K562 (cell line): Measurements from ENCODE around the gene DGCR6. TPM values are rescaled to one million over a fixed set of nuclear protein-coding genes. Genes with fewer than 3 reads are reported as not detected.
"Not testable (repeated sequence)": the region's sequence is repeated elsewhere in the genome, so short reads cannot be mapped to it uniquely, and the experiment has no call there.

ENCODE experiments used
- ATAC-seq: fragments of 200-7000 bp; cut with Tn5 transposase; 3 replicates; pipeline ENCODE4 v1.9.1; 2020; ENCODE audit warnings: moderate library complexity
- BruUV-seq: library from RNA; stranded (reverse); fragments of 400-500 nt; replicated peaks from 2 replicates; lab custom pipeline; 2021; lab: Mats Ljungman, UMichigan
- CTCF ChIA-PET: fragments of 300-600 bp; formaldehyde crosslinking; extraction: SDS; loops from one replicate; lab custom pipeline; 2021; ENCODE audit warnings: low intra/inter-chr PET ratio; lab: Yijun Ruan, JAX
- POLR2A ChIA-PET: fragments of 300-600, 350-650 bp; sonication (Branson Sonifier 250); formaldehyde crosslinking; extraction: SDS; loops from one replicate; lab custom pipeline; 2021; ENCODE audit warnings: antibody characterized with exemption, inconsistent platforms; lab: Yijun Ruan, JAX
- DNase-seq, 4 experiments: peaks; one replicate each; pipeline versions ENCODE4 v3.0.0 to v3.0.0-alpha.2; 2011 to 2018; ENCODE audit warnings: low spot score in 3 of 4, mixed read lengths in 3 of 4; ENCODE audit errors: extremely low read depth in 1 of 4
- FAIRE-seq: peaks from 2 replicates; lab custom pipeline; 2011; peaks lifted over from hg19 to GRCh38; lab: Jason Lieb, UNC
- H2AFZ ChIP-seq: 2 replicates; pipeline ENCODE4 v1.6.0; 2011; ENCODE audit warnings: low read depth, low read length, control low read depth, inconsistent platforms
- H3K27ac ChIP-seq: fragments of 200-600 bp; 3 replicates; pipeline ENCODE4 v1.8.0; 2011; ENCODE audit warnings: low read depth, mild to moderate bottlenecking, control low read depth, inconsistent platforms, low read length, moderate library complexity, mixed read lengths; ENCODE audit errors: extremely low read depth
- H3K27me3 ChIP-seq, 2 experiments: fragments of 300-600 bp in 1 of 2; 2 replicates in 1 of 2; 3 replicates in 1 of 2; pipeline versions ENCODE4 v1.6.0 to v1.8.0; 2011; ENCODE audit warnings: inconsistent platforms in 2 of 2, low read length in 2 of 2, mild to moderate bottlenecking in 1 of 2, mixed read lengths in 1 of 2, moderate library complexity in 1 of 2; ENCODE audit not compliant: control insufficient read depth in 2 of 2, insufficient read depth in 2 of 2
- H3K36me3 ChIP-seq: fragments of 300-600 bp; 3 replicates; pipeline ENCODE4 v1.8.0; 2011; ENCODE audit warnings: mild to moderate bottlenecking, low read length, inconsistent platforms; ENCODE audit not compliant: control insufficient read depth, insufficient read depth
- H3K4me1 ChIP-seq, 2 experiments: fragments of 200-600 bp in 1 of 2; replicated peaks in 1 of 2; 2 replicates in 1 of 2; 3 replicates in 1 of 2; pipeline versions ENCODE4 v1.5.1 to v1.8.0; 2011; ENCODE audit warnings: inconsistent platforms in 2 of 2, low read length in 2 of 2, mild to moderate bottlenecking in 1 of 2, mixed read lengths in 1 of 2, moderate library complexity in 1 of 2; ENCODE audit not compliant: control insufficient read depth in 2 of 2, insufficient read depth in 2 of 2
- H3K4me2 ChIP-seq: 2 replicates; pipeline ENCODE4 v1.6.1; 2011; ENCODE audit warnings: low read length, control low read depth, inconsistent platforms, mixed read lengths; ENCODE audit not compliant: insufficient read depth
- H3K4me3 ChIP-seq: fragments of 200-600 bp; sonication (generic), shearing (Covaris generic); 2 replicates; pipeline ENCODE4 v1.5.1; 2016; ENCODE audit warnings: control low read depth, inconsistent platforms
- H3K79me2 ChIP-seq: fragments of 200-600 bp; 3 replicates; pipeline ENCODE4 v1.8.0; 2011; ENCODE audit warnings: low read length, inconsistent platforms; ENCODE audit not compliant: control insufficient read depth, insufficient read depth
- H3K9ac ChIP-seq, 2 experiments: 2 replicates each; pipeline versions ENCODE4 v1.6.0 to v1.6.1; 2011; ENCODE audit warnings: low read depth in 2 of 2, low read length in 2 of 2, control low read depth in 1 of 2, inconsistent platforms in 1 of 2, mild to moderate bottlenecking in 1 of 2, mixed read lengths in 1 of 2; ENCODE audit not compliant: insufficient read depth in 1 of 2
- H3K9me1 ChIP-seq: one replicate; pipeline ENCODE4 v1.6.0; 2011; ENCODE audit warnings: inconsistent platforms, mild to moderate bottlenecking, low read length, moderate library complexity; ENCODE audit not compliant: control insufficient read depth, insufficient read depth
- H3K9me3 ChIP-seq: replicated peaks from 2 replicates; pipeline ENCODE4 v1.5.1; 2011; ENCODE audit warnings: low read depth, low read length, inconsistent platforms; ENCODE audit not compliant: control insufficient read depth, insufficient read depth
- H4K20me1 ChIP-seq: replicated peaks from 2 replicates; pipeline ENCODE4 v1.6.1; 2011; ENCODE audit warnings: low read length, inconsistent platforms, mixed read lengths; ENCODE audit not compliant: control insufficient read depth, insufficient read depth
- CCAR2 ChIP-seq: fragments of 200-400 bp; formaldehyde crosslinking; IDR thresholded peaks from 2 replicates; pipeline ENCODE4 v1.6.1; 2017; ENCODE audit warnings: mild to moderate bottlenecking, low read depth, low read length
- GABPA ChIP-seq: fragments of 200-800 bp; sonication (Bioruptor generic); conservative IDR thresholded peaks from 2 replicates; pipeline ENCODE4 v1.6.1; 2016; ENCODE audit warnings: low read depth, missing genetic modification characterization, missing compliant biosample characterization
- ILK ChIP-seq: fragments of 450-650 bp; IDR thresholded peaks from 2 replicates; pipeline ENCODE4 v1.6.1; 2016; ENCODE audit warnings: missing genetic modification characterization, low read depth, mild to moderate bottlenecking, missing compliant biosample characterization, moderate library complexity, borderline replicate concordance
- KLF1 ChIP-seq: fragments of 450-650 bp; IDR thresholded peaks from 2 replicates; pipeline ENCODE4 v1.6.1; 2016; ENCODE audit warnings: missing genetic modification characterization, missing compliant biosample characterization
- MCM5 ChIP-seq: fragments of 450-650 bp; IDR thresholded peaks from 2 replicates; pipeline ENCODE4 v1.6.1; 2016; ENCODE audit warnings: low read depth
- PHF21A ChIP-seq: fragments of 450-650 bp; IDR thresholded peaks from 2 replicates; pipeline ENCODE4 v1.6.1; 2017; ENCODE audit warnings: low read depth, borderline replicate concordance
- TBL1XR1 ChIP-seq, 2 experiments: IDR thresholded peaks; 2 replicates each; pipeline ENCODE4 v1.6.1; 2012; ENCODE audit warnings: improper control_type of control experiment in 2 of 2, low read length in 2 of 2, mild to moderate bottlenecking in 1 of 2
- TCF7 ChIP-seq: sonication (generic); IDR thresholded peaks from 2 replicates; pipeline ENCODE4 v1.6.1; 2016; ENCODE audit warnings: antibody characterized with exemption, borderline replicate concordance
- ZBTB7A ChIP-seq: IDR thresholded peaks from 2 replicates; pipeline ENCODE4 v1.6.1; 2011; ENCODE audit warnings: low read depth, mild to moderate bottlenecking, low read length, moderate library complexity, borderline replicate concordance; ENCODE audit not compliant: control insufficient read depth
- ZC3H8 ChIP-seq: fragments of 450-650 bp; IDR thresholded peaks from 2 replicates; pipeline ENCODE4 v1.6.1; 2017
- ZNF384 ChIP-seq: IDR thresholded peaks from 2 replicates; pipeline ENCODE4 v1.6.1; 2012; ENCODE audit warnings: low read depth, low read length, improper control_type of control experiment
- ZNF408 ChIP-seq: fragments of 250-450 bp; sonication (Bioruptor Pico); IDR thresholded peaks from 2 replicates; pipeline ENCODE4 v1.4.0; 2020; ENCODE audit warnings: low read depth, mild to moderate bottlenecking, moderate library complexity
- ZZZ3 ChIP-seq: fragments of 450-650 bp; IDR thresholded peaks from 2 replicates; pipeline ENCODE4 v1.6.1; 2016; ENCODE audit warnings: antibody characterized with exemption, mild to moderate bottlenecking, moderate library complexity
- WGBS: fragments of 100-300 bp; shearing (Covaris generic); methylation state at CpG from one replicate; pipeline ENCODE4 v1.1.6; 2016; ENCODE audit warnings: low coverage, mixed read lengths; ENCODE audit not compliant: insufficient coverage; ENCODE audit errors: missing lambda C conversion rate; 5-methylcytosine and 5-hydroxymethylcytosine counted together
- in situ Hi-C: fragments of 300-500 bp; cut with MboI; formaldehyde crosslinking; loops from 4 replicates; pipeline ENCODE4 v1.15.0; 2018; ENCODE audit warnings: inconsistent platforms, mixed read lengths
- intact Hi-C: fragments of 100-400 bp; cut with micrococcal nuclease; formaldehyde crosslinking; loops from 2 replicates; pipeline ENCODE4 v1.14.2; 2022
- polyA plus RNA-seq, 8 experiments: library from polyadenylated mRNA; depleted of rRNA in 4 of 8; stranded (reverse) in 5 of 8; unstranded in 3 of 8; fragments of >200 nt; fragmentation: Nextera tagmentation in 2 of 8; fragmentation: Illumina TruSeq in 1 of 8; extraction: Ambion mirVana in 2 of 8; extraction: Trizol in 1 of 8; gene quantifications; 2 replicates each; pipeline versions ENCODE4 v1.2.1 to v1.2.3, GENCODE V29; 2011 to 2014; ENCODE audit warnings: inconsistent platforms in 1 of 8, missing spikeins in 1 of 8
- total RNA-seq, 7 experiments: library from RNA; depleted of rRNA in 6 of 7; stranded (reverse); fragments of >200 nt in 6 of 7; fragmentation: Illumina TruSeq in 2 of 7; extraction: Trizol in 2 of 7; gene quantifications; 2 replicates each; pipeline versions ENCODE4 v1.2.1 to v1.2.3, GENCODE V29; 2011 to 2021; ENCODE audit warnings: low replicate concordance in 1 of 7

Gene DGCR6
- total and polyA plus RNA-seq, 9 of the 15 experiments (the other 6 are each of a cell fraction or from before 2014, with no cell fraction given), result 0.32 to 2.4 (median 1.7) TPM; not detected in 1

DNA sequence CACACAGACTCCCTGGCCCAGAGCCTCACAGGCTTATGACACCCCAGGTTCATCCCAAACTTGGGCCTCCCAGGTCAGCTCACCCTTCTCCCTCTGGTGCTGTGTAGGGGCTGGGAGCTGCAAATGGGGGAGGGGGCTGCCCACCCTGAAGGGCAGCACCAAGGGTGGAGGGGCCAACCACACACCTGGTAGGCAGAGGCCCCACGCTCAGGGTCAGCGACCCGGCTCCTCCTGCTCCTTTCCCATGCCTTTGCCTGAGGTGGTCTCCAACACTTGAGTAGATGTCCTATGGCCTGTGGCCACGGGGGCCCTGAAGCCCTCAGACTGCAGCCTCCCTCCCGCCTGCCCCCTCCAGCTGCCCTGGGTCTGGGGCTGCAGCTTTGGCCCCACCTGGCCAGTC, 3.4 kb downstream of the DGCR6 start:
- Histone ChIP-seq H3K9me3 (no peaks in the 10 kb centered on the region), H4K20me1 (no peaks in the 10 kb centered on the region), H3K36me3 (no peaks in the 10 kb centered on the region), H3K27ac (no peak overlapping the region), H3K9ac (no peak overlapping the region), H3K9me1 (no peaks in the 10 kb centered on the region), H3K4me1 (no peaks in the 10 kb centered on the region), H2AFZ (no peak overlapping the region), H3K79me2 (no peaks in the 10 kb centered on the region), H3K4me3 (no peak overlapping the region), H3K4me2 (no peak overlapping the region), H3K27me3 (no peaks in the 10 kb centered on the region)
- TF ChIP-seq PHF21A (no peak), ZBTB7A (no peak), MCM5 (no peak), ZZZ3 (no peak), ILK (tag) (no peak), TCF7 (no peak), CCAR2 (no peak), TBL1XR1 (IDR thresholded peaks at IDR 0.05; ENCODE audit: low read length in 2 of 2) (no peak), KLF1 (tag) (no peak), ZNF408 (CRISPR knock-in tag) (no peak), ZC3H8 (no peak), GABPA (tag) (no peak), ZNF384 (no peak)
- ChIA-PET POLR2A (interaction anchor here (0.7 kb wide), 1 partner anchor 41 kb away, joined by 3 read pairs; no protein-coding TSS in a partner anchor), CTCF (no interaction called here)
- FAIRE-seq, result no peak
- ATAC-seq, result no peak
- in situ Hi-C loops, result no loop called here
- intact Hi-C loops, result no loop called here
- no peak for DNase-seq
- BruUV-seq, result no TSS peak
- WGBS, result no CpG with 5 or more reads among the region's 5 CpGs

DNA sequence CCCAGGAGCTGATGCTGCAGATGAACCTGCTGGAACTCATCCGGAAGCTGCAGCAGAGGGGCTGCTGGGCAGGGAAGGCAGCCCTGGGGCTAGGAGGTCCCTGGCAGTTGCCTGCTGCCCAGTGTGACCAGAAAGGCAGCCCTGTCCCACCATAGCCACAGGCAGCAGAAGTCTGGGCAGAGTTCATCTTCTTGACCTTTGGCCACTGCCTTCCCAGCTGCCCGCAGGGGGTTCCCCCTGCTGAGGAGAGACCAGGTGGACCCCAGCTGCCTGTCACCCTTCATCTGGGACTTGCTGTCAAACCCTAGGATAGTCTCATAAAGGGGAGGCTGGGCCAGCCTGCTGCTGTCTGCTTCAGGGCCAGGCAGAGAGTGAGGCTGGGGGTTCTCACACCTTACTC, 5.4 kb downstream of the DGCR6 start:
- FAIRE-seq, POLR2A ChIA-PET: not testable (repeated sequence)

More for the DNA sequence above, 5.4 kb downstream of the DGCR6 start:
- CTCF ChIA-PET, H4K20me1 ChIP-seq, DNase-seq, intact Hi-C loops, H3K9me1 ChIP-seq, H3K4me3 ChIP-seq, H3K27ac ChIP-seq, H3K9me3 ChIP-seq, H3K27me3 ChIP-seq, BruUV-seq, in situ Hi-C loops, H3K4me2 ChIP-seq, H3K36me3 ChIP-seq, H3K9ac ChIP-seq, H3K79me2 ChIP-seq, H3K4me1 ChIP-seq, ATAC-seq, H2AFZ ChIP-seq: not testable (repeated sequence)
- WGBS, result no CpG with 5 or more reads among the region's 2 CpGs
